GM12878 (cell line): ENCODE measurements around the gene YTHDF2. TPM values are rescaled to one million over a fixed set of nuclear protein-coding genes. Genes with fewer than 3 reads are reported as not detected.
"Not testable (repeated sequence)": the region's sequence is repeated elsewhere in the genome, so short reads cannot be mapped to it uniquely, and the experiment has no call there.

Experiments used
- ATAC-seq: fragments of 200-7000 bp; cut with Tn5 transposase; 3 replicates; pipeline ENCODE4 v1.9.1; 2020; ENCODE audit warnings: mild to moderate bottlenecking, moderate library complexity
- BruUV-seq: library from RNA; stranded (reverse); fragments of 400-500 nt; replicated peaks from 2 replicates; lab custom pipeline; 2021; lab: Mats Ljungman, UMichigan
- CTCF ChIA-PET: fragments of 300-600 bp; sonication (Branson Sonifier 250); formaldehyde crosslinking; extraction: SDS; loops from one replicate; lab custom pipeline; 2021; ENCODE audit warnings: inconsistent platforms; lab: Yijun Ruan, JAX
- POLR2A ChIA-PET: fragments of 350-600 bp; formaldehyde crosslinking; extraction: SDS; loops from one replicate; lab custom pipeline; 2021; ENCODE audit warnings: inconsistent platforms; lab: Charles Lee
- RAD21 ChIA-PET: fragments of 300-600 bp; sonication (Branson Sonifier 250); formaldehyde crosslinking; loops from one replicate; lab custom pipeline; 2023; ENCODE audit warnings: antibody characterized with exemption; ENCODE audit not compliant: unreplicated experiment; lab: Charles Lee
- SMC1A ChIA-PET: fragments of 300-600 bp; sonication (Branson Sonifier 250); formaldehyde crosslinking; loops from one replicate; lab custom pipeline; 2023; ENCODE audit not compliant: unreplicated experiment, uncharacterized antibody; lab: Charles Lee
- DNase-seq: peaks from one replicate; pipeline ENCODE4 v3.0.0-alpha.2; 2011; ENCODE audit warnings: low read depth, low spot score
- FAIRE-seq: peaks from 3 replicates; lab custom pipeline; 2011; peaks lifted over from hg19 to GRCh38; lab: Jason Lieb, UNC
- H2AFZ ChIP-seq: 2 replicates; pipeline ENCODE4 v1.6.0; 2011; ENCODE audit warnings: low read depth, low read length, control low read depth; ENCODE audit not compliant: control insufficient read depth
- H3K27ac ChIP-seq: 2 replicates; pipeline ENCODE4 v1.5.1; 2011; ENCODE audit warnings: control low read depth; ENCODE audit not compliant: control insufficient read depth, insufficient read depth
- H3K27me3 ChIP-seq, 2 experiments: replicated peaks in 1 of 2; 2 replicates each; pipeline versions ENCODE4 v1.6.0 to v1.6.1; 2011; ENCODE audit warnings: low read length in 1 of 2; ENCODE audit not compliant: control insufficient read depth in 2 of 2, insufficient read depth in 2 of 2
- H3K36me3 ChIP-seq, 2 experiments: 2 replicates each; pipeline ENCODE4 v1.5.1; 2011; ENCODE audit warnings: low read length in 1 of 2; ENCODE audit not compliant: control insufficient read depth in 2 of 2, insufficient read depth in 2 of 2
- H3K4me1 ChIP-seq: 2 replicates; pipeline ENCODE4 v1.6.1; 2011; ENCODE audit warnings: mild to moderate bottlenecking, low read length, moderate library complexity, mixed read lengths; ENCODE audit not compliant: control insufficient read depth, insufficient read depth
- H3K4me2 ChIP-seq: 2 replicates; pipeline ENCODE4 v1.6.0; 2011; ENCODE audit warnings: control low read depth; ENCODE audit not compliant: control insufficient read depth, insufficient read depth
- H3K4me3 ChIP-seq: fragments of 200-600 bp; sonication (generic); 2 replicates; pipeline ENCODE4 v1.5.1; 2016
- H3K79me2 ChIP-seq: 2 replicates; pipeline ENCODE4 v1.6.0; 2011; ENCODE audit warnings: low read length; ENCODE audit not compliant: control insufficient read depth, insufficient read depth
- H3K9ac ChIP-seq: 2 replicates; pipeline ENCODE4 v1.8.0; 2011; ENCODE audit warnings: low read length, control low read depth, mixed read lengths; ENCODE audit not compliant: control insufficient read depth, insufficient read depth
- H3K9me3 ChIP-seq: replicated peaks from 3 replicates; pipeline ENCODE4 v1.5.1; 2011; ENCODE audit warnings: mild to moderate bottlenecking, low read length; ENCODE audit not compliant: control insufficient read depth, insufficient read depth
- H4K20me1 ChIP-seq: 2 replicates; pipeline ENCODE4 v1.6.0; 2011; ENCODE audit not compliant: control insufficient read depth, insufficient read depth
- GABPA ChIP-seq: IDR thresholded peaks from 2 replicates; pipeline ENCODE4 v1.6.1; 2014; ENCODE audit warnings: antibody characterized with exemption, low read depth, mild to moderate bottlenecking, inconsistent platforms
- IKZF1 ChIP-seq: fragments of 450-650 bp; conservative IDR thresholded peaks from 2 replicates; pipeline ENCODE4 v1.6.1; 2017; ENCODE audit warnings: antibody characterized with exemption, mild to moderate bottlenecking
- KLF5 ChIP-seq: fragments of 450-650 bp; IDR thresholded peaks from 2 replicates; pipeline ENCODE4 v1.6.1; 2014; ENCODE audit warnings: mild to moderate bottlenecking; ENCODE audit not compliant: partially characterized antibody
- POLR2A ChIP-seq: IDR thresholded peaks from 2 replicates; pipeline ENCODE4 v1.6.1; 2011; ENCODE audit warnings: low read depth, mild to moderate bottlenecking, low read length
- RB1 ChIP-seq: fragments of 450-650 bp; formaldehyde crosslinking; IDR thresholded peaks from 2 replicates; pipeline ENCODE4 v1.6.1; 2017; ENCODE audit warnings: mild to moderate bottlenecking, borderline replicate concordance
- SMAD1 ChIP-seq: fragments of 450-650 bp; IDR thresholded peaks from 2 replicates; pipeline ENCODE4 v1.6.1; 2018; ENCODE audit warnings: mild to moderate bottlenecking, low read depth; ENCODE audit not compliant: partially characterized antibody
- SMAD5 ChIP-seq: IDR thresholded peaks from 2 replicates; pipeline ENCODE4 v1.6.1; 2016; ENCODE audit warnings: antibody characterized with exemption, low read depth
- SRF ChIP-seq, 2 experiments: IDR thresholded peaks; 2 replicates each; pipeline ENCODE4 v1.6.1; 2011; ENCODE audit warnings: low read depth in 2 of 2, low read length in 2 of 2, mild to moderate bottlenecking in 1 of 2, moderate library complexity in 1 of 2
- TCF3 ChIP-seq: IDR thresholded peaks from 2 replicates; pipeline ENCODE4 v1.6.1; 2012; ENCODE audit warnings: low read depth, mild to moderate bottlenecking, low read length, borderline replicate concordance; ENCODE audit not compliant: insufficient read depth
- WGBS: methylation state at CpG from one replicate; pipeline ENCODE4 v1.1.6; 2016; ENCODE audit warnings: low lambda C conversion rate; ENCODE audit not compliant: insufficient replicate concordance, insufficient coverage; ENCODE audit errors: missing lambda C conversion rate; 5-methylcytosine and 5-hydroxymethylcytosine counted together
- in situ Hi-C: fragments of 300-500 bp; cut with MboI; formaldehyde crosslinking; loops from 9 replicates; pipeline ENCODE4 v1.14.3; 2018; ENCODE audit warnings: mixed read lengths
- intact Hi-C: fragments of 100-400 bp; cut with micrococcal nuclease; formaldehyde crosslinking; loops from one replicate; pipeline ENCODE4 v1.14.2; 2022; ENCODE audit not compliant: unreplicated experiment
- polyA plus RNA-seq, 11 experiments: library from polyadenylated mRNA; depleted of rRNA in 4 of 11; unstranded in 6 of 11; stranded (reverse) in 5 of 11; fragments of >200 nt; fragmentation: Nextera tagmentation in 4 of 11; fragmentation: Illumina TruSeq in 1 of 11; extraction: Ambion mirVana in 4 of 11; extraction: Trizol in 1 of 11; gene quantifications; 1 replicate in 1 of 11; 2 replicates in 10 of 11; pipeline versions ENCODE4 v1.2.1 to v1.2.3, GENCODE V29; 2011 to 2016; ENCODE audit warnings: inconsistent platforms in 2 of 11, missing spikeins in 2 of 11, low read depth in 1 of 11
- total RNA-seq, 4 experiments: library from RNA; depleted of rRNA in 3 of 4; stranded (reverse); fragments of >200 nt in 3 of 4; fragmentation: Illumina TruSeq in 1 of 4; extraction: Trizol in 1 of 4; gene quantifications; 2 replicates each; pipeline versions ENCODE4 v1.2.1 to v1.2.3, GENCODE V29; 2013 to 2021
- TF ChIP-seq, protein P1 (sequence below), 3 experiments: IDR thresholded peaks in 2 of 3; conservative IDR thresholded peaks in 1 of 3; 2 replicates each; pipeline ENCODE4 v1.5.1; 2011; ENCODE audit warnings: low read depth in 3 of 3, low read length in 3 of 3, mild to moderate bottlenecking in 3 of 3, control low read depth in 2 of 3, moderate library complexity in 2 of 3, inconsistent platforms in 1 of 3, mixed read lengths in 1 of 3; ENCODE audit not compliant: control insufficient read depth in 2 of 3, insufficient read depth in 1 of 3; ENCODE audit errors: extremely low read depth in 1 of 3
- TF ChIP-seq, protein P2 (sequence below): fragments of 450-650 bp; conservative IDR thresholded peaks from 2 replicates; pipeline ENCODE4 v1.6.1; 2017; ENCODE audit warnings: mild to moderate bottlenecking, moderate library complexity
- TF ChIP-seq, protein P3 (sequence below): IDR thresholded peaks from 2 replicates; pipeline ENCODE4 v1.6.1; 2011; ENCODE audit warnings: borderline replicate concordance, low read depth, mild to moderate bottlenecking, moderate library complexity, low read length; ENCODE audit not compliant: insufficient read depth, poor library complexity, severe bottlenecking

YTHDF2 gene
- total and polyA plus RNA-seq, 10 of the 15 experiments (the other 5 are each of a cell fraction or from before 2014, with no cell fraction given) = 42.4 to 121 (median 66.9) TPM

DNA sequence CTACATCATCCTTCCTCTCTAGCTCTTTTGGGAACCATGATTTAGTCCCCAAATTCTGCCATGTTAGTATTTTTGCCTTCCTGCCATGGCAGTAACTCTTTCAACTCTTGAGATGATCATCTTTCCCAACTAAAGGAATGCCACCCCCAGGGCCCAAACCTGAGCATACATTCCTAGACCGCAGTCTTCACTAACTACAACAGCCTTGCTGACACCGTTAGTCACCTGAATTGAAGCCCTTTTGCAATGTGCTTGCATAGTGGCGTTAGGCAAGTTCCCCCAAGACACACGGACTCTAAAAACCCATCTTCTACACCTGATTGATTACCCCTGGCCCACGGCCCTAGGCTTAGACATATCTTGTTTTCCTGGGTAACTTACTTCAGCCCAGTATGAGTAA, 16.4 kb upstream of the YTHDF2 start:
- POLR2A ChIA-PET = interaction anchor here (0.5 kb wide), 1 partner anchor 34 kb away, joined by 3 read pairs; no protein-coding TSS in a partner anchor
- Histone ChIP-seq H3K4me1 (no peaks in the 10 kb centered on the region), H2AFZ (no peak overlapping the region)
- no peak for TF ChIP-seq TCF3
- no peak for TF ChIP-seq GABPA
- TF ChIP-seq IKZF1 = no peak
- TF ChIP-seq RB1 = no peak
- no peak for TF ChIP-seq SRF (IDR thresholded peaks at IDR 0.05; ENCODE audit: low read depth in 2 of 2, low read length in 2 of 2)
- TF ChIP-seq, protein P1, sequence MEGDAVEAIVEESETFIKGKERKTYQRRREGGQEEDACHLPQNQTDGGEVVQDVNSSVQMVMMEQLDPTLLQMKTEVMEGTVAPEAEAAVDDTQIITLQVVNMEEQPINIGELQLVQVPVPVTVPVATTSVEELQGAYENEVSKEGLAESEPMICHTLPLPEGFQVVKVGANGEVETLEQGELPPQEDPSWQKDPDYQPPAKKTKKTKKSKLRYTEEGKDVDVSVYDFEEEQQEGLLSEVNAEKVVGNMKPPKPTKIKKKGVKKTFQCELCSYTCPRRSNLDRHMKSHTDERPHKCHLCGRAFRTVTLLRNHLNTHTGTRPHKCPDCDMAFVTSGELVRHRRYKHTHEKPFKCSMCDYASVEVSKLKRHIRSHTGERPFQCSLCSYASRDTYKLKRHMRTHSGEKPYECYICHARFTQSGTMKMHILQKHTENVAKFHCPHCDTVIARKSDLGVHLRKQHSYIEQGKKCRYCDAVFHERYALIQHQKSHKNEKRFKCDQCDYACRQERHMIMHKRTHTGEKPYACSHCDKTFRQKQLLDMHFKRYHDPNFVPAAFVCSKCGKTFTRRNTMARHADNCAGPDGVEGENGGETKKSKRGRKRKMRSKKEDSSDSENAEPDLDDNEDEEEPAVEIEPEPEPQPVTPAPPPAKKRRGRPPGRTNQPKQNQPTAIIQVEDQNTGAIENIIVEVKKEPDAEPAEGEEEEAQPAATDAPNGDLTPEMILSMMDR (IDR thresholded peaks at IDR 0.05 in 2 of 3, conservative IDR thresholded peaks at IDR 0.05 in 1 of 3; ENCODE audit: control insufficient read depth in 2 of 3, extremely low read depth in 1 of 3, insufficient read depth in 1 of 3, low read depth in 3 of 3, low read length in 3 of 3) = no peak
- no peak for TF ChIP-seq POLR2A
- TF ChIP-seq, protein P2, sequence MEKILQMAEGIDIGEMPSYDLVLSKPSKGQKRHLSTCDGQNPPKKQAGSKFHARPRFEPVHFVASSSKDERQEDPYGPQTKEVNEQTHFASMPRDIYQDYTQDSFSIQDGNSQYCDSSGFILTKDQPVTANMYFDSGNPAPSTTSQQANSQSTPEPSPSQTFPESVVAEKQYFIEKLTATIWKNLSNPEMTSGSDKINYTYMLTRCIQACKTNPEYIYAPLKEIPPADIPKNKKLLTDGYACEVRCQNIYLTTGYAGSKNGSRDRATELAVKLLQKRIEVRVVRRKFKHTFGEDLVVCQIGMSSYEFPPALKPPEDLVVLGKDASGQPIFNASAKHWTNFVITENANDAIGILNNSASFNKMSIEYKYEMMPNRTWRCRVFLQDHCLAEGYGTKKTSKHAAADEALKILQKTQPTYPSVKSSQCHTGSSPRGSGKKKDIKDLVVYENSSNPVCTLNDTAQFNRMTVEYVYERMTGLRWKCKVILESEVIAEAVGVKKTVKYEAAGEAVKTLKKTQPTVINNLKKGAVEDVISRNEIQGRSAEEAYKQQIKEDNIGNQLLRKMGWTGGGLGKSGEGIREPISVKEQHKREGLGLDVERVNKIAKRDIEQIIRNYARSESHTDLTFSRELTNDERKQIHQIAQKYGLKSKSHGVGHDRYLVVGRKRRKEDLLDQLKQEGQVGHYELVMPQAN = no peak
- TF ChIP-seq SMAD1 = no peak
- TF ChIP-seq KLF5 = no peak
- no peak for TF ChIP-seq SMAD5
- TF ChIP-seq, protein P3, sequence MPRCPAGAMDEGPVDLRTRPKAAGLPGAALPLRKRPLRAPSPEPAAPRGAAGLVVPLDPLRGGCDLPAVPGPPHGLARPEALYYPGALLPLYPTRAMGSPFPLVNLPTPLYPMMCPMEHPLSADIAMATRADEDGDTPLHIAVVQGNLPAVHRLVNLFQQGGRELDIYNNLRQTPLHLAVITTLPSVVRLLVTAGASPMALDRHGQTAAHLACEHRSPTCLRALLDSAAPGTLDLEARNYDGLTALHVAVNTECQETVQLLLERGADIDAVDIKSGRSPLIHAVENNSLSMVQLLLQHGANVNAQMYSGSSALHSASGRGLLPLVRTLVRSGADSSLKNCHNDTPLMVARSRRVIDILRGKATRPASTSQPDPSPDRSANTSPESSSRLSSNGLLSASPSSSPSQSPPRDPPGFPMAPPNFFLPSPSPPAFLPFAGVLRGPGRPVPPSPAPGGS = no peak
- TF ChIP-seq, all 136 proteins: peak for 0
- Histone ChIP-seq H3K79me2 (no peaks in the 10 kb centered on the region), H3K9me3 (no peaks in the 10 kb centered on the region), H3K27ac (no peak overlapping the region), H3K4me2 (no peak overlapping the region), H3K9ac (no peak overlapping the region), H3K4me3 (no peak overlapping the region), H3K36me3 (no peaks in the 10 kb centered on the region), H3K27me3 (no peaks in the 10 kb centered on the region), H4K20me1 (no peaks in the 10 kb centered on the region)
- in situ Hi-C loops (no loop called here), intact Hi-C loops (no loop called here)
- no peak for DNase-seq
- 76% methylated on average over 5 of the region's 5 CpGs for WGBS
- RAD21 ChIA-PET = no interaction called here
- CTCF ChIA-PET = no interaction called here
- no TSS peak for BruUV-seq
- no peak for ATAC-seq
- SMC1A ChIA-PET = no interaction called here
- no peak for FAIRE-seq

DNA sequence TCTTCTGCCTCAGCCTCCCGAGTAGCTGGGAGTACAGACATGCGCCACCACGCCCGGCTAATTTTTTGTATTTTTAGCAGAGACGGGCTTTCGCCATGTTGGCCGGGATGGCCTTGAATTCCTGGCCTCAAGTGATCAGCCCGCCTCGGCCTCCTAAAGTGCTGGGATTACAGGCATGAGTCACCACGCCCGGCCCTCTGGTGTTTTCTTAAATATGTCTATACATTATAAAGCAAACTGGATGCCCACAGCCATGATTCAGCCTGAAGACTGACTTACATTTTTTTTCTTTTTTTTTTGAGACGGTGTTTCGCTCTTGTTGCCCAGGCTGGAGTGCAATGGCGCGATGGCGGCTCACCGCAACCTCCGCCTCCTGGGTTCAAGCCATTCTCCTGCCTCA, 14.8 kb upstream of the YTHDF2 start:
- intact Hi-C loops, H3K4me1 ChIP-seq, H3K9ac ChIP-seq, H3K9me3 ChIP-seq, H4K20me1 ChIP-seq, H3K36me3 ChIP-seq, H3K4me2 ChIP-seq, H3K4me3 ChIP-seq, DNase-seq, BruUV-seq, H3K79me2 ChIP-seq, H3K27ac ChIP-seq, SMC1A ChIA-PET, in situ Hi-C loops, POLR2A ChIA-PET, H2AFZ ChIP-seq, H3K27me3 ChIP-seq, FAIRE-seq, ATAC-seq: not testable (repeated sequence)
- WGBS = 92% methylated on average over 17 of the region's 18 CpGs
- ChIA-PET CTCF (interaction anchor here (1.1 to 1.3 kb wide), 2 partner anchors 14 to 155 kb away, joined by 3 to 4 read pairs; partner anchors contain the start of gene YTHDF2), RAD21 (interaction anchor here (0.7 kb wide), 1 partner anchor 33 kb away, joined by 4 read pairs; no protein-coding TSS in a partner anchor)
